Upper lobe of left lung (tissue), 4 donors: ENCODE measurements around the gene RNPEPL1.

Experiments
- CTCF ChIP-seq, 6 experiments: fragments of 450-650 bp in 4 of 6; fragments of 200-600 bp in 2 of 6; sonication (generic) in 2 of 6; IDR thresholded peaks; one replicate each; pipeline ENCODE4 v1.5.1; 2016 to 2019; ENCODE audit warnings: antibody characterized with exemption in 6 of 6
- EP300 ChIP-seq, 4 donors: sonication (generic); formaldehyde crosslinking; IDR thresholded peaks; one replicate each; pipeline ENCODE4 v1.5.1; 2017; ENCODE audit warnings: antibody characterized with exemption in 4 of 4, control low read depth in 2 of 4
- POLR2A ChIP-seq, 4 donors: fragments of 450-650 bp; IDR thresholded peaks; one replicate each; pipeline ENCODE4 v1.5.1; 2016 to 2017; ENCODE audit warnings: antibody characterized with exemption in 4 of 4, mild to moderate bottlenecking in 2 of 4
- POLR2AphosphoS5 ChIP-seq, 2 donors: sonication (generic); formaldehyde crosslinking; IDR thresholded peaks; one replicate each; pipeline ENCODE4 v1.5.1; 2017; ENCODE audit warnings: antibody characterized with exemption in 2 of 2

- TF ChIP-seq POLR2AphosphoS5 (IDR thresholded peaks at IDR 0.05) = no peak
- no peak for TF ChIP-seq POLR2A (IDR thresholded peaks at IDR 0.05)
- TF ChIP-seq CTCF (IDR thresholded peaks at IDR 0.05) = no peak
- no peak for TF ChIP-seq EP300 (IDR thresholded peaks at IDR 0.05)
Observed at GRCh38 chr2:240520130-240520973, 47.9 kb upstream of the RNPEPL1 start.
